ENCODE measurements around the gene MSTO1. TPM values are rescaled to one million over a fixed set of nuclear protein-coding genes. Genes with fewer than 3 reads are reported as not detected.
"Not testable (repeated sequence)": the region's sequence is repeated elsewhere in the genome, so short reads cannot be mapped to it uniquely, and the experiment has no call there.

MSTO1 gene
- total and polyA plus RNA-seq, 10 of the 15 experiments (the other 5 are each of a cell fraction or from before 2014, with no cell fraction given): 16.1 to 87.9 (median 46.6) TPM

DNA sequence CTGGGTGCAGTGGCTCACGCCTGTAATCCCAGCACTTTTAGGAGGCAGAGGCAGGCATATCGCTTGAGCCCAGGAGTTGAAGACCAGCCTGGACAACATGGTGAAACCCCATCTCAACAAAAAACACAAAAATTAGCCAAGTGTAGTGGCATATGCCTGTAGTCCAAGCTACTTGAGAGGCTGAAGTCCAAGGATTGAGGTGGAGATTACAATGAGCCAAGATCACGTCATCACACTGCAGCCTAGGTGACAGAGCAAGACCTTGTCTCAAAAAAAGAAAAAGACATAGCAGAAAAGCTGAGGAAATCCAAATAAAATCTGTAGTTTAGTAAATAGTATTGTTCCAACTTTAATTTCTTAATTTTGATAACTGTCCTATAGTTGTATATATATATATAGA lies 35.9 kb upstream of the MSTO1 start:
- FAIRE-seq (no peak), ATAC-seq (no peak), DNase-seq (ENCODE audit: low read depth, low spot score) (no peak)
- TF ChIP-seq ZNF274 (IDR thresholded peaks at IDR 0.05; ENCODE audit: insufficient read depth, insufficient read length) (no peak), TAF1 (IDR thresholded peaks at IDR 0.05; ENCODE audit: borderline replicate concordance, low read depth, low read length) (no peak)
- no peak overlapping the region for H3K4me3 ChIP-seq
- no peak overlapping the region for H2AFZ ChIP-seq (ENCODE audit: control insufficient read depth, low read depth, low read length)
- intact Hi-C loops (cut with micrococcal nuclease; ENCODE audit: unreplicated experiment): no loop called here
- H3K27ac ChIP-seq (ENCODE audit: control insufficient read depth, insufficient read depth): no peak overlapping the region
- ChIA-PET RAD21 (ENCODE audit: unreplicated experiment) (no interaction called here), POLR2A (no interaction called here), SMC1A (ENCODE audit: uncharacterized antibody, unreplicated experiment) (interaction anchor here (0.6 to 1.2 kb wide), 3 partner anchors 46 to 182 kb away, joined by 3 to 4 read pairs (median 3); no protein-coding TSS in a partner anchor), CTCF (interaction anchor here (0.7 to 2.3 kb wide), 3 partner anchors 323 to 1115 kb away, joined by 3 to 10 read pairs (median 4); no protein-coding TSS in a partner anchor)
- peaks cover 13% of the 10 kb centered on the region for H3K79me2 ChIP-seq (ENCODE audit: control insufficient read depth, insufficient read depth, low read length)
- no peaks in the 10 kb centered on the region for H3K9me3 ChIP-seq (replicated peaks; ENCODE audit: control insufficient read depth, insufficient read depth, low read length)
- no peaks in the 10 kb centered on the region for H4K20me1 ChIP-seq (ENCODE audit: control insufficient read depth, insufficient read depth)
- no TSS peak for BruUV-seq (replicated peaks)
- no peak overlapping the region for H3K9ac ChIP-seq (ENCODE audit: control insufficient read depth, insufficient read depth, low read length)
- in situ Hi-C loops (cut with MboI): no loop called here
- WGBS (ENCODE audit: insufficient coverage, insufficient replicate concordance, low lambda C conversion rate, missing lambda C conversion rate): 98% methylated on average over 3 of the region's 3 CpGs
- H3K27me3 ChIP-seq (replicated peaks in 1 of 2; ENCODE audit: control insufficient read depth in 2 of 2, insufficient read depth in 2 of 2, low read length in 1 of 2): no peaks in the 10 kb centered on the region
- no peak overlapping the region for H3K4me2 ChIP-seq (ENCODE audit: control insufficient read depth, insufficient read depth)
- no peaks in the 10 kb centered on the region; a peak in 1 of 4 replicates for H3K36me3 ChIP-seq (ENCODE audit: control insufficient read depth in 2 of 2, insufficient read depth in 2 of 2, low read length in 1 of 2)
- peaks cover 4% of the 10 kb centered on the region for H3K4me1 ChIP-seq (ENCODE audit: control insufficient read depth, insufficient read depth, low read length)

DNA sequence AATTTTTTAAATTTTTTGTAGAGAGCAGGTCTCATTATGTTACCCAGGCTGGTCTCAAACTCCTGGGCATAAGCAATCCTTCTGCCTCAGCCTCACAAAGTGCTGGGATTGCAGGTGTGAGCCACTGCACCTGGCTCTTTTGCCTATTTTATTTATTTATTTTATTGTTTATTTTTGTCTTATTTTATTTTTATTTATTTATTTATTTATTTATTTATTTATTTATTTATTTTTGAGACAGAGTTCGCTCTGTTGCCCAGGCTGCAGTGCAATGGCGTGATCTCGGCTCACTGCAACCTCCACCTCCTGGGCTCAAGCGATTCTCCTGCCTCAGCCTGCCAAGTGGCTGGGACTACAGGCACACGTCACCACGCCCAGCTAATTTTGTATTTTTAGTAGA lies 34.4 kb upstream of the MSTO1 start:
- CTCF ChIA-PET: interaction anchor here (0.8 kb wide), 1 partner anchor 113 kb away, joined by 5 read pairs; no protein-coding TSS in a partner anchor
- H3K4me1 ChIP-seq (ENCODE audit: control insufficient read depth, insufficient read depth, low read length); FAIRE-seq; H2AFZ ChIP-seq (ENCODE audit: control insufficient read depth, low read depth, low read length); in situ Hi-C loops (cut with MboI); H3K79me2 ChIP-seq (ENCODE audit: control insufficient read depth, insufficient read depth, low read length); H3K4me2 ChIP-seq (ENCODE audit: control insufficient read depth, insufficient read depth); H4K20me1 ChIP-seq (ENCODE audit: control insufficient read depth, insufficient read depth); BruUV-seq (replicated peaks); DNase-seq (ENCODE audit: low read depth, low spot score); SMC1A ChIA-PET (ENCODE audit: uncharacterized antibody, unreplicated experiment); H3K4me3 ChIP-seq; H3K36me3 ChIP-seq (ENCODE audit: control insufficient read depth in 2 of 2, insufficient read depth in 2 of 2, low read length in 1 of 2); ATAC-seq; H3K9me3 ChIP-seq (replicated peaks; ENCODE audit: control insufficient read depth, insufficient read depth, low read length); intact Hi-C loops (cut with micrococcal nuclease; ENCODE audit: unreplicated experiment); POLR2A ChIA-PET; H3K27ac ChIP-seq (ENCODE audit: control insufficient read depth, insufficient read depth); RAD21 ChIA-PET (ENCODE audit: unreplicated experiment); H3K27me3 ChIP-seq (replicated peaks in 1 of 2; ENCODE audit: control insufficient read depth in 2 of 2, insufficient read depth in 2 of 2, low read length in 1 of 2); H3K9ac ChIP-seq (ENCODE audit: control insufficient read depth, insufficient read depth, low read length): not testable (repeated sequence)
- 93% methylated on average over 6 of the region's 6 CpGs for WGBS (ENCODE audit: insufficient coverage, insufficient replicate concordance, low lambda C conversion rate, missing lambda C conversion rate)

DNA sequence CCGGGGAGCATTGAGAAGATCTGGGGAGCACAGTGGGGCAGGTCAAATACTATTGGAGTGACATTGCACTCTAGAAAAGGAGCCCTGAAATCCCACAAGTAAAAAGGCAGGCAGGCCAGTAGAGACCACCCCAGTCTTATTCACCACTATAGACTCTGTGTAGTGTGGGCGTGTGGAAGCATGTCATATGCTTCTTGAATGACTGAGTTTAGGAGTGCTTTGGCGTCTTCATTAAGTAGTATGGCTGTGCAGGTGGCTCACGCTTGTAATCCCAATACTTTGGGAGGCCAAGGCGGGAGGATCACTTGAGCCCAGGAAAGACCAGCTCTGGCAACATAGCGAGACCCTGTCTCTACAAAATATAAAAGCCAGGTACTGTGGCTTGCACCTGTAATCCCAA lies 26.2 kb upstream of the MSTO1 start:
- ATAC-seq; BruUV-seq (replicated peaks); H3K36me3 ChIP-seq (ENCODE audit: control insufficient read depth in 2 of 2, insufficient read depth in 2 of 2, low read length in 1 of 2); H2AFZ ChIP-seq (ENCODE audit: control insufficient read depth, low read depth, low read length); H3K4me3 ChIP-seq; RAD21 ChIA-PET (ENCODE audit: unreplicated experiment); H3K9ac ChIP-seq (ENCODE audit: control insufficient read depth, insufficient read depth, low read length); in situ Hi-C loops (cut with MboI); DNase-seq (ENCODE audit: low read depth, low spot score); intact Hi-C loops (cut with micrococcal nuclease; ENCODE audit: unreplicated experiment); FAIRE-seq; H3K4me2 ChIP-seq (ENCODE audit: control insufficient read depth, insufficient read depth); H3K79me2 ChIP-seq (ENCODE audit: control insufficient read depth, insufficient read depth, low read length); H3K27ac ChIP-seq (ENCODE audit: control insufficient read depth, insufficient read depth); H4K20me1 ChIP-seq (ENCODE audit: control insufficient read depth, insufficient read depth); H3K4me1 ChIP-seq (ENCODE audit: control insufficient read depth, insufficient read depth, low read length); H3K9me3 ChIP-seq (replicated peaks; ENCODE audit: control insufficient read depth, insufficient read depth, low read length); H3K27me3 ChIP-seq (replicated peaks in 1 of 2; ENCODE audit: control insufficient read depth in 2 of 2, insufficient read depth in 2 of 2, low read length in 1 of 2): not testable (repeated sequence)
- ChIA-PET SMC1A (ENCODE audit: uncharacterized antibody, unreplicated experiment) (interaction anchor here (0.8 to 1.2 kb wide), 2 partner anchors 15 to 336 kb away, joined by 3 read pairs; no protein-coding TSS in a partner anchor), POLR2A (interaction anchor here (0.6 kb wide), 1 partner anchor 781 kb away, joined by 4 read pairs; no protein-coding TSS in a partner anchor), CTCF (interaction anchor here (2.1 kb wide), 1 partner anchor 80 kb away, joined by 7 read pairs; no protein-coding TSS in a partner anchor)
- 83% methylated on average over 6 of the region's 6 CpGs for WGBS (ENCODE audit: insufficient coverage, insufficient replicate concordance, low lambda C conversion rate, missing lambda C conversion rate)

DNA sequence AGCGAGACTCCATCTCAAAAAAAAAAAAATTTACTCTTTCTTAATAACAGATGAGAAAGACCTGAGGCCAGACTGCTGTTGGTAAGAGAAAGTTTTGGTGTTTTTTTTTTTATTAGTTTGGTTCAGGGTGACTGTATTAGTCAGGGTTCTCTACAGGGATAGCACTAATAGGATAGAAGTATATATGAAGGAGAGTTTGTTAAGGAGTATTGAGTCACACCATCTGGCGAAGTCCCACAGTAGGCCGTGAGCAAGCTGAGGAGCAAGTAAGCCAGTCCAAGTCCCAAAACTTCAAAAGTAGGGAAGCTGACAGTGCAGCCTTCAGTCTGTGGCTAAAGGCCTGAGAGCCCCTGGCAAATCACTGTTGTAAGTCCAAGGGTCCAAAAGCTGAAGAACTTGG lies 20.7 kb upstream of the MSTO1 start:
- H3K27me3 ChIP-seq (replicated peaks in 1 of 2; ENCODE audit: control insufficient read depth in 2 of 2, insufficient read depth in 2 of 2, low read length in 1 of 2); RAD21 ChIA-PET (ENCODE audit: unreplicated experiment); H3K4me1 ChIP-seq (ENCODE audit: control insufficient read depth, insufficient read depth, low read length); DNase-seq (ENCODE audit: low read depth, low spot score); H3K9ac ChIP-seq (ENCODE audit: control insufficient read depth, insufficient read depth, low read length); H3K4me3 ChIP-seq; H3K36me3 ChIP-seq (ENCODE audit: control insufficient read depth in 2 of 2, insufficient read depth in 2 of 2, low read length in 1 of 2); CTCF ChIA-PET; FAIRE-seq; H3K27ac ChIP-seq (ENCODE audit: control insufficient read depth, insufficient read depth); H3K4me2 ChIP-seq (ENCODE audit: control insufficient read depth, insufficient read depth); H2AFZ ChIP-seq (ENCODE audit: control insufficient read depth, low read depth, low read length); BruUV-seq (replicated peaks); H4K20me1 ChIP-seq (ENCODE audit: control insufficient read depth, insufficient read depth); ATAC-seq; H3K9me3 ChIP-seq (replicated peaks; ENCODE audit: control insufficient read depth, insufficient read depth, low read length); H3K79me2 ChIP-seq (ENCODE audit: control insufficient read depth, insufficient read depth, low read length); in situ Hi-C loops (cut with MboI); POLR2A ChIA-PET; intact Hi-C loops (cut with micrococcal nuclease; ENCODE audit: unreplicated experiment): not testable (repeated sequence)
- WGBS (ENCODE audit: insufficient coverage, insufficient replicate concordance, low lambda C conversion rate, missing lambda C conversion rate): 100% methylated on average over 1 of the region's 3 CpGs
- SMC1A ChIA-PET (ENCODE audit: uncharacterized antibody, unreplicated experiment): interaction anchor here (1.0 kb wide), 1 partner anchor 18 kb away, joined by 3 read pairs; no protein-coding TSS in a partner anchor

Measured in GM12878 (cell line).